Activated naive CD8-positive, alpha-beta T cell treated with anti-CD3 and anti-CD28 coated beads, Interleukin-2, amount 10 ng/mL, durations not matched to agents 7 days and 5 days (primary cell): ENCODE data around the gene SLC11A1. TPM values are rescaled to one million over a fixed set of nuclear protein-coding genes. Genes with fewer than 3 reads are reported as not detected.
A peak's percentile ranks its signal among the peaks of the same experiment; 100 is the strongest.

Experiments
- ATAC-seq: fragments of 150-1000 bp; cut with Tn5 transposase; one replicate; pipeline ENCODE4 v1.10.0; 2021; ENCODE audit warnings: low read depth, moderate library complexity
- POLR2A ChIA-PET: fragments of 350-600 bp; sonication (Branson Sonifier 250); formaldehyde crosslinking; loops from one replicate; lab custom pipeline; 2021; ENCODE audit warnings: antibody characterized with exemption; lab: Charles Lee
- DNase-seq: peaks from one replicate; pipeline ENCODE4 v3.0.0; 2021
- H3K27ac Mint-ChIP-seq: one replicate; pipeline ENCODE4 v1.8.0; 2022; ENCODE audit warnings: mild to moderate bottlenecking, mixed read lengths
- H3K27me3 Mint-ChIP-seq: one replicate; pipeline ENCODE4 v1.8.0; 2022; ENCODE audit warnings: mild to moderate bottlenecking, moderate library complexity, mixed read lengths
- H3K36me3 Mint-ChIP-seq: one replicate; pipeline ENCODE4 v1.8.0; 2021; ENCODE audit warnings: mild to moderate bottlenecking, mixed read lengths
- H3K4me1 Mint-ChIP-seq: one replicate; pipeline ENCODE4 v1.8.0; 2021; ENCODE audit warnings: mixed read lengths
- H3K4me3 Mint-ChIP-seq: one replicate; pipeline ENCODE4 v1.8.0; 2022; ENCODE audit warnings: mild to moderate bottlenecking, moderate library complexity, mixed read lengths
- H3K9me3 Mint-ChIP-seq: one replicate; pipeline ENCODE4 v1.8.0; 2021; ENCODE audit warnings: mixed read lengths
- total RNA-seq, 2 experiments: library from RNA; stranded (reverse); gene quantifications; one replicate each; pipeline ENCODE4 v1.2.3, GENCODE V29; 2021

Gene SLC11A1
- total RNA-seq, 2 experiments from 2014 or later = 1.6 to 1.7 TPM

- ATAC-seq = no peak
- POLR2A ChIA-PET = no interaction called here
- H3K27ac Mint-ChIP-seq = peak overlapping the region; percentile 36
Observed at GRCh38 chr2:218429911-218430692, 48.0 kb downstream of the SLC11A1 start.

DNA sequence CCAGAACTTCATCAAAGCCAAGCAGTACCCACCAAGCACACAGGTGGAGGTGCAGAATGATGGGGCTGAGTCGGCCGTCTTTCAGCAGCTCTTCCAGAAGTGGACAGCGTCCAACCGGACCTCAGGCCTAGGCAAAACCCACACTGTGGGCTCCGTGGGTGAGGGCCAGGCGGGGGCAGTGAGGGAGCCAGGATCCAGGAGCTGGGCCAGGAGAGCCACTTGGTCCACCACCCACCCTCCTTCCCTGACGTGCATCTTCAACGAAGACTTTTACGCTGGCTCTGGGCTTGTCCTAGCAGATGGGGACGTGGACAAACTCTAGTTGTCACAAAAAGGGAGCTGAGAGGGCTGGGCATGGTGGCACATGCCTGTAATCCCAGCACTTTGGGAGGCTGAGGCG is 48.6 kb downstream of the SLC11A1 start:
- H3K27me3 Mint-ChIP-seq = peaks cover 4% of the 10 kb centered on the region

More at GRCh38 chr2:218429911-218430692, 48.0 kb downstream of the SLC11A1 start:
- Mint-ChIP-seq H3K4me3 (no peak overlapping the region), H3K4me1 (peaks cover 11% of the 10 kb centered on the region), H3K9me3 (no peaks in the 10 kb centered on the region), H3K36me3 (no peaks in the 10 kb centered on the region), H3K27me3 (peaks cover 4% of the 10 kb centered on the region)
- peak; percentile 20 for DNase-seq

DNA sequence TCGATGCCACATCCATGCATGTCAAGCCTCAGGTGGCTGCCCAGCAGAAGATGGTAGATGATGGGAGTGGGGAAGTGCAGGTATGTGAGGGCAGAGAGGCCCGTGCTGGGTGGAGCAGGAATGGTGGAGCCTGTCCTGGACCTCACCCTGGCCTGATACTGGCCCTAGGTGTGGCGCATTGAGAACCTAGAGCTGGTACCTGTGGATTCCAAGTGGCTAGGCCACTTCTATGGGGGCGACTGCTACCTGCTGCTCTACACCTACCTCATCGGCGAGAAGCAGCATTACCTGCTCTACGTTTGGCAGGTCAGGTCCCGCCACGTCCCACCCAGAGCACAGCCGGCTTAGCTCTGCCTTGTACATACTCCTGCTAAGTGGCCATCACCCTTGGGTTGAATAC is 49.8 kb downstream of the SLC11A1 start:
- DNase-seq (peak; percentile 18), ATAC-seq (no peak)
- H3K27ac Mint-ChIP-seq = no peak overlapping the region
- peaks cover 4% of the 10 kb centered on the region for H3K27me3 Mint-ChIP-seq
- POLR2A ChIA-PET = no interaction called here
- H3K9me3 Mint-ChIP-seq = no peaks in the 10 kb centered on the region
- H3K4me1 Mint-ChIP-seq = peaks cover 11% of the 10 kb centered on the region
- no peaks in the 10 kb centered on the region for H3K36me3 Mint-ChIP-seq
- no peak overlapping the region for H3K4me3 Mint-ChIP-seq

More for the DNA sequence above, 48.6 kb downstream of the SLC11A1 start:
- peaks cover 11% of the 10 kb centered on the region for H3K4me1 Mint-ChIP-seq
- no peak for ATAC-seq
- no peaks in the 10 kb centered on the region for H3K36me3 Mint-ChIP-seq
- POLR2A ChIA-PET = interaction anchor here (0.8 kb wide), 1 partner anchor 228 kb away, joined by 3 read pairs; the partner anchor contains the start of genes BCS1L and ZNF142
- no peak overlapping the region for H3K4me3 Mint-ChIP-seq
- H3K27ac Mint-ChIP-seq = no peak overlapping the region
- DNase-seq = peak; percentile 19
- no peaks in the 10 kb centered on the region for H3K9me3 Mint-ChIP-seq

- Mint-ChIP-seq H3K9me3 (no peaks in the 10 kb centered on the region), H3K4me1 (peaks cover 11% of the 10 kb centered on the region), H3K36me3 (no peaks in the 10 kb centered on the region), H3K27me3 (peaks cover 4% of the 10 kb centered on the region), H3K27ac (no peak overlapping the region), H3K4me3 (no peak overlapping the region)
- POLR2A ChIA-PET = no interaction called here
- DNase-seq (peak; percentile 9), ATAC-seq (no peak)
Observed at GRCh38 chr2:218432676-218433365, 50.7 kb downstream of the SLC11A1 start.

DNA sequence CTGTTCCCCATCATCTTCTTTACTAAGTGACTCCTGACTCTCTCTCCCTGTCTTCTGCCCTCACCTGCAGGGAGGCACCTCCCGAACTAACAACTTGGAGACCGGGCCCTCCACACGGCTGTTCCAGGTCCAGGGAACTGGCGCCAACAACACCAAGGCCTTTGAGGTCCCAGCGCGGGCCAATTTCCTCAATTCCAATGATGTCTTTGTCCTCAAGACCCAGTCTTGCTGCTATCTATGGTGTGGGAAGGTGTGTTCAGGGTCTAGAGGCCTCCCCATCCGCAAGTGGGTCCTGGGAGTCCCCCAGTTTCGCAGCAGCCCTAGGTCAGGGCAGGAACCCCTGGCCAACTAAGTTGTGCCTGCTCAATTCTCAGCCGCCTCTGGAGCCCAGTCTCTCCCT is 52.4 kb downstream of the SLC11A1 start:
- peaks cover 11% of the 10 kb centered on the region for H3K4me1 Mint-ChIP-seq
- POLR2A ChIA-PET = no interaction called here
- no peak for ATAC-seq

GRCh38 chr2:218435003-218435982 is 53.2 kb downstream of the SLC11A1 start:
- no peak for ATAC-seq
- POLR2A ChIA-PET = no interaction called here
- no peak for DNase-seq
- Mint-ChIP-seq H3K4me1 (peaks cover 6% of the 10 kb centered on the region), H3K4me3 (no peak overlapping the region), H3K27ac (no peak overlapping the region), H3K9me3 (no peaks in the 10 kb centered on the region), H3K36me3 (no peaks in the 10 kb centered on the region), H3K27me3 (peaks cover 4% of the 10 kb centered on the region)

More for the DNA sequence above, 52.4 kb downstream of the SLC11A1 start:
- Mint-ChIP-seq H3K27ac (no peak overlapping the region), H3K4me3 (no peak overlapping the region), H3K36me3 (no peaks in the 10 kb centered on the region), H3K27me3 (peaks cover 4% of the 10 kb centered on the region), H3K9me3 (no peaks in the 10 kb centered on the region)
- DNase-seq = no peak

GRCh38 chr2:218436992-218437391 is 54.9 kb downstream of the SLC11A1 start:
- Mint-ChIP-seq H3K27ac (no peak overlapping the region), H3K27me3 (no peaks in the 10 kb centered on the region), H3K4me1 (peaks cover 4% of the 10 kb centered on the region), H3K36me3 (no peaks in the 10 kb centered on the region), H3K4me3 (no peak overlapping the region), H3K9me3 (no peaks in the 10 kb centered on the region)
- DNase-seq = no peak
- no peak for ATAC-seq
- POLR2A ChIA-PET = no interaction called here

DNA sequence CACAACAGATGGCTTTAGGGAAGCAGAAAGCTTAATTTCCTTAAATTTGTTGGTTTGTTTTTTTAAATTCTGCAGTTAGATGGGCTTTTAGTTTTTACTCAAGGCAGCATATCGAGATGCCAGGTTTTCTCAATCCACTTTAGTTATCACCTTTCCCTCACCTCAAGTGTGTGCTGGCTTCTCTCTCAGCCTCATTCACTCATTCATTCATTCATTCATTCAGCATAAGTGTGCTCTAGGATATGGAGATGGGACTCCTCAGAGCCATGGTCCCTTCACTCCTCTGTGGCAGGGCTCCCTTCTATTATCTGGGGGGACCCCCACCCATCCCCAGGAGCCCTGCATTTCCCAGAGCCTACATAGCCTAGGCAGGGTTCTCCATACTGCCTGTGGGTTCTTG is 55.9 kb downstream of the SLC11A1 start:
- H3K4me3 Mint-ChIP-seq = no peak overlapping the region

GRCh38 chr2:218438596-218438995 is 56.5 kb downstream of the SLC11A1 start:
- Mint-ChIP-seq H3K36me3 (no peaks in the 10 kb centered on the region), H3K4me1 (no peaks in the 10 kb centered on the region), H3K4me3 (no peak overlapping the region), H3K27me3 (no peaks in the 10 kb centered on the region), H3K27ac (no peak overlapping the region), H3K9me3 (no peaks in the 10 kb centered on the region)
- ATAC-seq (no peak), DNase-seq (no peak)
- POLR2A ChIA-PET = interaction anchor here (0.7 kb wide), 1 partner anchor 44 kb away, joined by 9 read pairs; no protein-coding TSS in a partner anchor

More for the DNA sequence above, 55.9 kb downstream of the SLC11A1 start:
- POLR2A ChIA-PET = no interaction called here
- ATAC-seq (no peak), DNase-seq (no peak)
- Mint-ChIP-seq H3K9me3 (no peaks in the 10 kb centered on the region), H3K27me3 (no peaks in the 10 kb centered on the region), H3K27ac (no peak overlapping the region), H3K36me3 (no peaks in the 10 kb centered on the region), H3K4me1 (no peaks in the 10 kb centered on the region)

GRCh38 chr2:218444692-218445357 is 62.8 kb downstream of the SLC11A1 start:
- Mint-ChIP-seq H3K4me1 (peaks cover 2% of the 10 kb centered on the region), H3K36me3 (peaks cover 16% of the 10 kb centered on the region), H3K27ac (no peak overlapping the region), H3K27me3 (no peaks in the 10 kb centered on the region), H3K4me3 (no peak overlapping the region), H3K9me3 (no peaks in the 10 kb centered on the region)
- POLR2A ChIA-PET = no interaction called here
- no peak for DNase-seq
- no peak for ATAC-seq

DNA sequence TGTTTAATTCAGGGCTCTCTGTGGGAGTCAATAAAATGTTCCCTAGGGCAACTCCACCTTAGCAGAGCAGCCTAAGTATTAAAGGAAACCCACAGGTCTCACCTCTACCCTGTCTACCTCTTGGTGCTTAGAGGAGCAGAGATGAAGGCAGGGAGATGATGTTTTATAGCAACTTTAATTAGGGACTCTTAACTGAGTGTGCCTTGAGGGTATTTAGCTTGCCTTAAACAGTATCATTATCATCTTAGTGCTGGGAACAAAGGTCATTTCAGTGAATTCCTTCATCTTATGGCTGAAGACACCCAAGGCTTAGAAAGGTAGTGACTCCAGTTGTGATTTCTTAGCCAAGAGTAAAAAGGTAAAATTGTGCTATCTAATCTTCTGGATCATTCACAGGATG is 63.5 kb downstream of the SLC11A1 start:
- ATAC-seq (no peak), DNase-seq (no peak)
- Mint-ChIP-seq H3K27me3 (no peaks in the 10 kb centered on the region), H3K9me3 (no peaks in the 10 kb centered on the region), H3K4me1 (peaks cover 2% of the 10 kb centered on the region), H3K36me3 (peaks cover 18% of the 10 kb centered on the region), H3K27ac (no peak overlapping the region), H3K4me3 (no peak overlapping the region)
- POLR2A ChIA-PET = interaction anchor here (0.8 kb wide), 1 partner anchor 15 kb away, joined by 3 read pairs; no protein-coding TSS in a partner anchor
